Activated T-cell treated with anti-CD3 and anti-CD28 coated beads, Interleukin-2, amount 50 U/mL, for 24 hours (primary cell): ENCODE data around the gene SCN5A.

Experiments used
- DNase-seq: peaks from one replicate; pipeline ENCODE4 v3.0.0-alpha.2; 2020
- H3K27ac Mint-ChIP-seq: 2 replicates; pipeline ENCODE4 v1.8.0; 2020; ENCODE audit warnings: mild to moderate bottlenecking, mixed read lengths
- H3K27me3 Mint-ChIP-seq: 2 replicates; pipeline ENCODE4 v1.8.0; 2020; ENCODE audit warnings: mixed read lengths
- H3K36me3 Mint-ChIP-seq: 2 replicates; pipeline ENCODE4 v1.8.0; 2020; ENCODE audit warnings: low read depth, mixed read lengths
- H3K4me1 Mint-ChIP-seq: 2 replicates; pipeline ENCODE4 v1.8.0; 2020; ENCODE audit warnings: low read depth, mixed read lengths
- H3K4me3 Mint-ChIP-seq: 2 replicates; pipeline ENCODE4 v1.8.0; 2020; ENCODE audit warnings: mild to moderate bottlenecking, moderate library complexity, mixed read lengths
- H3K9me3 Mint-ChIP-seq: 2 replicates; pipeline ENCODE4 v1.8.0; 2020; ENCODE audit warnings: mixed read lengths

The SCN5A gene

GRCh38 chr3:38500688-38501417, 148.6 kb downstream of the SCN5A start:
- Mint-ChIP-seq H3K27ac (no peak overlapping the region), H3K4me3 (no peak overlapping the region), H3K9me3 (no peaks in the 10 kb centered on the region), H3K4me1 (peaks cover 19% of the 10 kb centered on the region), H3K36me3 (peaks cover 78% of the 10 kb centered on the region), H3K27me3 (no peaks in the 10 kb centered on the region)
- DNase-seq = no peak
